Esophagus mucosa (tissue), 1 donor: ENCODE results near the gene IRAG1. TPM values are rescaled to one million over a fixed set of nuclear protein-coding genes. Genes with fewer than 3 reads are reported as not detected.
A peak's percentile ranks its signal among the peaks of the same experiment; 100 is the strongest.

Source experiments
- ATAC-seq: fragments of 200-7000 bp; cut with Tn5 transposase; one replicate; pipeline ENCODE4 v1.9.1; 2020
- total RNA-seq: library from RNA; stranded (reverse); gene quantifications from one replicate; pipeline ENCODE4 v1.2.4, GENCODE V29; 2023
- donor health status: DM: yes; HTN: yes; CAD: no.

The IRAG1 gene
- total RNA-seq, 1 donor from 2014 or later, result 3.2 TPM

DNA sequence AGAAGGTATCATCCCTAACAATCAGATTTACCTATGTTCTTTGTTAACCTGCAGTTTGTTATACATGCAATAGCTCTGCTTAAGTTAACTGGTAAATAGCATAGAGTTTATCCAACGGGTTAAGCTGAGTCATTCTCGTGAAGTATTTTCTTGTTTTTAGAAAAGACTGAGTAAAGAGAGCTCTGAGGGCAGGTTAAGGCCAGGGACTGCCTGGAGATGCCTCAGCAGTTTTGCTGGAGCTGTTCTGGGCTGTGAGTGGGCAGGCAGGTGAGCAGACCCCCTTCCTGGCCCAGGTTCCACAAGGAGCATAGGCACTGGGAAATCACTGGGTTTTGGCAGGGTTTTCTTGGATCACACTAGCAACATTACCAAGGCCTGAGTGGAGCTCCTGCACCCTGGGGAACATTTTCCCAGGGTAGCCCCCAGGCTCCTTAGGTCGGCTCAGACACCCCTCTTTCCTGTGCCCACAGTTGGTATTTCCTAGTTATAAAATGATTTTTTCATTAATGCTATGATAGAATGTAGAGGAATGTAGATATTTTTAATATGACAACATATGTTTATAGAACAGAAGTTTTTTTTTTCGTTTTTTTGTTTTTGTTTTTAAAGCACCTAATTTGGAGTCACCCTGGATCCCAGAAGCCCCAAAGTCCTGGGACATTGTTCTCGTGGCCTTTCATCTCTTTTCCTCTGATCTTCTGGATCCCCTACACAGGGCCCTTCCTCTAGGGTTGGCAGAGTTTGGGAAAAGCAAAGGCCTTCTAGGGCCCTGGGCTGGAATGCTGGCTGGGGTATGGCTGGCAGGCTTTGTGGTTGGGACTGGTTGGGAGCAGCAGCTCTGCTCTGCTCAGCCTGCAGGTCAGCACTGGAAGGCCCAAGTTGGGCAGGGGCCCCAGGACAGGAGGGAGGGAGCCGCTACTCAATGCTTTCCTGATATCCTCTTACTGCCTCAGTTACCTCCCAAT is 26.7 kb downstream of the IRAG1 start:
- ATAC-seq, result peak; percentile 54

DNA sequence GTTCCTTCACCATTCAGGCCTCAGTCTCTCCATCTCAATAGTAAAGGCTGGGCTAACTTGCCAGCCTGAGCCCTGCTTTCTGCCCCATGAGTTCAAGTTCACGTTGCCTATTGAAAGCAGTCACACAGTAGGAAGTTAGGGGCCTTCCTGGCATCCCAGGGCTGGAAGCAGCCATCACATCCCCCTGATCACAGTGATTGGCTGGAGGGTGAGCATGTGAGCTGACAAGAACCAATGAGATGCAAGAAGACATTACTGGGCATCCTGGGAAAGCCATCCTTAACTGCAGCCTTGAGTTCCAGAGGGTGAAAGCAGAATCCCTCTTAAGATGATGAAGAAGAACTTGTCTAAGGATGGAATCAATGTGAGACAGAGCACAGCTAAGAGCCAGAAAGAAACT is 29.1 kb downstream of the IRAG1 start:
- ATAC-seq, result no peak

DNA sequence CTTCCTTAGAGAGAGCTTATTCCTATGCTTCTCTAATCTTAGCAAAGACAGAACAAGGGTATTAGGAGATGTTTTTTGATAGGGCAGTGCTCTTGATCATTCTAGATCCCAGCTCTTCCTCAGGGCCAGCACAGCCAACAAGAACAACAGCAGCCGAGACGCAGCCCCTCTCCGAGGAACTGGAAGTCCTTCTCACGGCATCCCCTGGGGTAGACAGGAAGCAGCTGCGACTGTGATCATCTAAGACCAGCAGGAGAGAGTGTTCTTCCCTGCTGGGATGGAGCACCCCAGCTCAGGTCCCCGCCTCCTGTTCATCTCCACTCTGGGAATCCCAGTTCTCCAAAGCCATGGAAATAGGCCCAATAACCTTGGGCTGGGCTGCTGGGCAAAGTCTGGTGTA is 29.6 kb downstream of the IRAG1 start:
- ATAC-seq, result no peak

DNA sequence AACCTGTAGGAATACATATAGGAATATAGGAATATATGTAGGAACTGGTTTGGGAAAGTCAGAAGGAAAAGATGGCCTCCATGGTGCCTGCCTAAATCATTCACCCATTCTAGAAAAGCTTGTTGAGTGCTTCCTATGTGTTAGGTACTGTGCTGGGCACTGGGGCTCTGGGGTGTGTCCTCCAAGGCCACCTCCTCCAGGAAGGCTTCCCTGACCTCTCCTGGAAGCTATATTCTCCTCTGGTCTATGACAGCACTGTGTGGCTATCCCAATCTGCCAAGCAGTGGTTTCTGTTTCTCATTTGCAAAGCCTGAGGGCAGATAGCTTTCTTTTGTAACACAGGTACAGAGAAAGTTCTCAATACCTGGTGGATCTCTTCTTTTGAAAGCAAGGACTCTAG is 30.2 kb downstream of the IRAG1 start:
- ATAC-seq, result no peak

DNA sequence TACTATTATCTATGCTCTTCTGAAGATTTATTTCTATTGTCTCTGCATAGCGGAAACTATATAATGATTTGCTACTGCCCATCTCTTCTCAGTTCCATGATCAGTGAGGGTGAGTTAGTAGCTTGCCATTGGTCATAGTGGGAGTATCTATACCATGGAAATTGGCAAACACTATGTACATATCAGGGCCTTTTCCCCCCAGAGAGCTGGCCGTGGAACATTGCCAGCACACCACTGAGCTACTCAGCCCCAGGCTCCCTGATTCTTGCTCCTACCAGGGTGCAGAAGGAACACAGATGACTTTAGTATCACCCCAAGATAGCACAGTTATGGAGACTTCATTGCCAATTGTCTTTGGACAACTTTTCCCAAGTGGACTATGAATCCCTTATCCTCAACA is 33.2 kb downstream of the IRAG1 start:
- ATAC-seq, result no peak

DNA sequence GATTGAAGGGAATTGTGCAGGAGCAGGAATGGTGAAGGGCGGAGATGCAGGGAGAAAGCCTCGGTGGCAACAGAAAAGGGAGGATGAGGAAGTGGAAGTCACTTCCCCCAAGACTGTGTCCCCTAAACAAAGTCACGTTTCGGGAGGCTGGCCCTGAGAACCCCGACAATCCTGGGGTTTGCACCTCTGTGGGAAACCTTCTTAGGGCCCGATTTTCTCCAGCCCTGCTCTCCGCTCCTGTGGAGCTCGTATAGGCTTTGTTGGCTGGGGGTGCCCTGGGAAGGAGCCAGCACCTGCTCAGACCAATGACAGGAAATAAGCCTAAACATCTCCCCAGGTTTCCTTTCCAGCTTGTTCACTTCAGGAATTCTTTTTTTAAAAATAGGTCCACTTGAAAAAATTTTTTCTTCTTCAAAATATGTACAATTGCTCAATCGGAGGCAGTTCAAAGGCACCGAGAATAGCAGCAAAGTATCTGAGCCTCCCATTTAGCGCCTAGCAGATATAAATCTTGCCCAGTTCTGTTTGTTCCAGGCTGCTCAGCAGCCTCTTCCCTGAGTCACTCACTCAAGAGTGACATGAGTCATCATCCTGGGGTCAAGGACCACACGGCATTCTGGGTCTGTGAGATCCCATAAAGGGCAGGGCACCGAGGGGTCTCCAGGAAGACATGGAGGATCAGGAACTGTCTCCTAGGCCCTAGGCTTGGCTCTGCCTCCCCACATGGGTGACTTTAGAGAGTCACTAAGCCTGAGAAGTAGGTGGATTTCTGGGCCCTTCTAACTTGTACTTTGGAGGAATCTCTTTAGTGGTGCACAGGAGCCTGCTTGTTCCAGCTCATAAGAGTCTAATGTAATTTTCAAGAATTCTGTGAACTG is 34.0 kb downstream of the IRAG1 start:
- ATAC-seq, result peak; percentile 62

DNA sequence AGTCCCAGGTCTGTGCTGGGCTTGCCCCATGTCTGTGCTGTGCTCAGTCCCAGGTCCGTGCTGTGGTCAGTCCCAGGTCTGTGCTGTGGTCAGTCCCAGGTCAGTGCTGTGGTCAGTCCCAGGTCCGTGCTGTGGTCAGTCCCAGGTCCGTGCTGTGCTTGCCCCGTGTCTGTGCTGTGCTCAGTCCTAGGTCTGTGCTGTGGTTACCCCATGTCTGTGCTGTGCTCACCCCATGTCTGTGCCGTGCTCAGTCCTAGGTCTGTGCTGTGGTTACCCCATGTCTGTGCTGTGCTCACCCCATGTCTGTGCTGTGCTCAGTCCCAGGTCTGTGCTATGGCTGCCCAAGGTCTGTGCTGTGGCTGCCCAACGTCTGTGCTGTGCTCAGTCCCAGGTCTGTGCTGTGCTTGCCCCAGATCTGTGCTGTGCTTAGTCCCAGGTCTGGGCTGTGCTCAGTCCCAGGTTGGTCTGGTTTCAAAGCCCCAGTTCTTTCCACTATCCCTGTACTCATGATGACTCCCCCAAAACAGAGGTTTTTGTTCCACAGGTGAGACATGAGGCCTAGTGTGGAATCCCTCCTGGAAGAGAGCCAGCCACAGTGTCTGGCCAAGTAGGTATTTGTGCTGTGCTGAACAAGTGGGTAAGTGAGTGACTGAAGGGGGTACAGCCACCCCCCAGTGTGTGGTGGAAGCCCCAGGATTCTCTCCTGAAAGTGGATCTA is 34.8 kb downstream of the IRAG1 start:
- ATAC-seq, result peak; percentile 16

DNA sequence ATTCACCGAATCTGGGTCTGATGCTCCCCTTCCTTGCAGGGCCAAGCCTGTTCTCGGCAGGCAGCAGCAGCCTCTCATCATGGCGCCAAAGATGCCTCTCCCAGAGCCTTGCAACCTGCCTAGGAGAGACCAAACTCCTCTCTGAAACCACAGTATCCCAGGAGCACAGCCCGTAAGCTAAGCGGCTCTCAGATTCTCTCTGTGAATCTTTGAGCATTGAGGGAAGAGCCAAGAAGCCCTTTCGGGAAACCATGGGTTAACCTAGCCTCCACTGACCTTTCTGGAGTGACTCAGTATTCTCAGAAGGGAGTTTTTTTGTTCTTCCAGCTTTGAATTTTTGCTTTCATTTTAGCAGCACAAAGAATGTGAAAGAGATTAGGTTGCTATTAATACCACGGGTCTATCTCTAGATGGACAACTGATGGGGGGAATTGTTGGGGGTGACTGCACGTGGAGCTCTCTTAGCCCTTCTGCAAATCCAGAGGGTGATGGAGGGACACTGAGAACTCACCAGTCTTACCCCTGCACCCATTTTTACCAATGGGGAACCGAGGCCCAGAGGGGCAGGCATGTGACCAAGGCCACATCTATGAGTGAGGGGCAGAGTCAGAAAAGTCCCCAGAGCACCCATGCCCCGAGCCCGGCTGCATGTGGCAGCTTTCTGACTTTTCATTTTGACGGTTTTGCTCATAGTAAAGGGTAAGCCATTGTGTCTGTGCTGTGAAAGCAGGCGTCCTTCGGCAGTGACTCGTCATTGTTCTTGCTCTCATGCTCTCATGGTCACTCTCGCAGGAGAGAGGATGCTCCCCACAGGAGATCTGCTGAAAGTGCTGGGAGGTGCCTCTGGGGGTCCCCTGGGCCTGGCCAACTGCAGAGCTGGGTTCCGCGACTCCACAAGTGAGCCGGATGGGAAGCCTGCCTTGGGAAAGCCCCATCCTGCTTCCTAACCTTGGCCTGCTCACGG is 36.0 kb downstream of the IRAG1 start:
- no peak for ATAC-seq

DNA sequence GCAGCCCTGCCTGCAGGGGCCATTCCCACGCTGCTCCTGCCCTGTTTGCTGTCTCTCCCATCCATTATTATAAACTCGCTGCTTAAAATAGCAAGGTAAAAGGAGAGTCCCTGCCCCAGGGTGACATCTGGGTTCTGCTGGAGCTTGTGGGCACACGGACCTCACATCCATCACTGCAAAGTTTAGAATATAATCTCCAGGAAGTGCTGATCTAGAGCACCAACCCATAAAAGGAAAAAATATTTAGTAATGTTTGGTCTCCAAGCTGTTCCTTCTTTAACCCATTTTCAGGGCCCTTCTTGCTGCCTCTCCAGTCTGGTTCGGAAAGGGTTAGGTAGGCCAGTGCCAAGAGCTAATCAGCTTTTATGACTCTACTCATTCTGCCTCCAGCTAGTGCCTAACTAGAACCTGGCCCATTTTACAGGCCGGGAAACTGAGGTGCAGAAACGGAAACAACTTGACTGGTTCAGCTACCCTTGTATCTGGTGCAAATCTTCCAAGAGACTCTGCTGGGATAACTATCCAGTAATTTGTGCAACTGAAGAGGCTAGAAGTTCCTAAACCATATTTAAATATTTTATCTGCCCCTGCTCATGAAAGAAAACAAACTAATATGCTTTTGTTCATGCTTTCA is 37.5 kb downstream of the IRAG1 start:
- ATAC-seq, result no peak

DNA sequence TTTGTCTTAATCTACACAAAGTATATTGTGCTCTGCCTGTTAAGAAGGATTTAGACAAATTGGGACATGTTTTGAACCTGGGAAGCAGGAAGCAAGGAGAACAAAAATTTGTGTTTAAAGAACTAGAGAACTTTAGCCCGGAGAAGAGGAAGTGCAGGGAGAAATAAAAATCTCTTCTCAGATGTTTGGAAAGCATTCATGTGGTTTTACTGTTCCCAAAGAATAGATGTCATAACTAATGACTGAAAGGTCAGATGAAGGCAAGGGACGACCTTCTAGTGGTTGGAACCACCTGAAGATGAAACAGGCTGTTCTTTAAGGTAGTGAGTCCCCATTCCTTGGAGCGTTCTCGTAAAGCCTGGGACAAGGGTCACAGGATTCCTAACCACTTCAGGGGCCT is 38.3 kb downstream of the IRAG1 start:
- no peak for ATAC-seq

DNA sequence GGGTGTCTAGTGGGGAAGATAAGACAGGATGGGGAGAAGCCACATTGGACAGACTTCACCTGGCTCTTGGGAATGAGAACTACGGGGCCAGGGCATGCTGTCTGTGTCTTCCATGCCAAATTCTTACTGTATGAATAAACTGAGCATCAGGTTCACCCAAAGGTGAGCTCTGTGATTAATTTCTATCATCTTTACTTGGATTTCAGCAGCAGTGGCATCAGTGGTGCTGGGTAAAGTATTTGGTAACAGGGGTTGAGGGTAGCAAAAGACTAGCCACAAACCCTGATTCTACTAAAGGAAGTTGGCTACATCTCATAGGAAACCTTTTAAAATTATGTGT is 38.8 kb downstream of the IRAG1 start:
- peak; percentile 28 for ATAC-seq

DNA sequence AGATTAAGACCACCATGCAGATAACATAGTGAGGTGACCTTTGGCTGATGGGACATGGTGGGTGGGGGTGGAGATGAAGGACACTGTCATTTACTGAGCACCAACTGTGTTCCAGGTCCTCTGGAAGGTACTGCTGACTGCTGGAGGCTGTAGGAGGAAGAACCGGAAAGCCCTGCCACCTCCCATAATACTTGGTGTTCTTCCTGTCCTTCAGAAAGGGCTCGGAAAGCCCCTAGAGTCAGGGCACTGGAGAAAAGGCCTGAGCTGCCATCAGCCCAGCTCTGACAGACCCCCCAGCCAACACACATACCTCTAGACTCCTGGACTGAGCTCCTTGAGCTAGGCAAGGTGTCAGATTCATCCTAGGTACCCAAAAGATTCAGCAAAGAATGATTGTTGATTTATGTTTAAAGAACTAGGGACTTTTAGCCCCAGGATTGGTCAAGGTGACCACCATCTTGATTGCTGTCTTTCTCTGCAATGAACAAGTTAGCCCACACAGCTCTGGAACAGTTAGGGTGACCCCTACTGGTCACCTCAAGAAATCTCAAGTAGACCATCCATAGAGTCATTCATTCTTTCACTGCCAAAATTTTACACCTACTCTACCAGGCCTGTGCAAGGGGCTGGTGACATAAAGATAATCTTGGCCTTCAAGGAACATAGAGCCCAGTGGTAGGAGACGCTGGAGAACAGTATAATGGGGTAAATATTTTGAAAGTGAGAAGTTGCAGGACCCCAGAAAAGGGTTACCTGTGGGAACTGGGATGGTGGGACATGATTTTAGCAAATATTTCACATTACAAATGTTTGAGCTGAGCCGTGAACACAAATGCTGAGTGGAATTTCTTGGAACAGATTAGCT is 39.4 kb downstream of the IRAG1 start:
- peak; percentile 61 for ATAC-seq

DNA sequence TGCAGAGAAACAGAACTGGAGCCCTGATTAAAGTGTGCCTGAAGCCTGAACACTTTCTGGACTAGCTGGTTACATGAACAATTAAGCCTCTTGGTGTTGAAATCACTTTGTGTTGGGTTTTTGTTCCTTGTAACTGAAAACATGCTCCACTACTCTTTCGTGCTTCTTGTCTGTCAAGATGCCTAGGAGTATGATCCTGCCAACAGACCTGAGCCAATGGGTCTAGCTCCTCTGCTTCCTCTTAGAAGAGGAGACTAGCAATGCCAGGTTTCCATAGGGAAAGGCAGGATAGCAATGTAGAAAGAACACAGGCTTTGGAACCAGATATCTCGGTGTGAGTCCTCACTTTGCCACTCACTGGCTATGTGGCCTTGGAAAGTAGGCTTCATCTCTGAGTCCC is 40.3 kb downstream of the IRAG1 start:
- ATAC-seq, result peak; percentile 74

DNA sequence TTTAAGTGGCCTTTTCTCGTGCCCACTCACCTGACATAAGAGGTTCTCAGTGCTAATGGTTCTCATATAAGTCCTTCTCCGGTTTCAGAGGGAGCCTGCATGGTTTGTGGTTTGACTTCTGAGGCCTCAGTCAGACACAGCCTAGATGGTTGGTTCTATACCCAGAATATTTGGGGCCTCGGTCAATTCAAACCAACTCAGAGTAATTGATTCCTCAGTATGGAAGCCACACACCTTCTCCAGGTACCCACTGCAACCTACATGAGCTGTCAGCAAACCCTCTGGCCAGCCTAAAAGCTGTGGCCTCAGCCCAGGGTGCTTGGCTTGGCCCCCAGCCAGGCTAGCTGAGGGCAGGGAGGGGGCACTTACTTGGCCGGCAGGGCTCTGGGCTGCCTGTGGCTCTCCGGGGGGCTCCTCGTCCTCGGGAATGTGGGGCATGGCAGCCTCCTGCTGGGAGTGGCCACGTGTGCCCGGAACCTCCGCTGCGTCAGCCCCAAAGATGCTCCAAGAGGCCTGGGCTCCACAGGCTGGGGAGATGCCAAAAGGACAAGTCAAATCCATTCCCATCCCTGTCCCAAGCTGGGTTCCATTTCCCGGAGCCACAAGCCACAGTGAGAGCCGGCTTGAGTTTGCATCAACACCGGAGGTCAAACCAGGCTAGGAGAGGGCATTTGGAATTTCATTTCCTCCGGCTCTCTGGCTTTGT is 41.7 kb downstream of the IRAG1 start:
- ATAC-seq, result no peak

DNA sequence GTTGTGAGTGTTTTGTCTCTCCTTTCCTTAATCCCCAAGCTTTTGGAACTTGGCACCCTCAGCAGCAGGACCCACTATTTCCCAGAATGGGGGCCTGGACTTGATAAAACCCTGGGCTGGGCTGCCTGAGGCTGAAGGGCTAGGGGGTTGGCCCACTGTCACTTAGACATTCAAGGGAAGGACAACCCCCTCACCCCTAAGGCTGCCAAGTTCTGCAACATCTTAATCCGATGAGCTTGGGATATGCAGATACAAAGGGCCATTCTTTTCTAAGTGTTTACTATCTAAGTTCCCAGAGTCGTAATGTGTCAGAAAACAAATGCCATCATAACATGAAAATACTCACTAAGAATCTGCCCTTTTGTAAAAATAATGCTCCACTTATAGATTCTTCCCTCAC is 42.9 kb downstream of the IRAG1 start:
- no peak for ATAC-seq

DNA sequence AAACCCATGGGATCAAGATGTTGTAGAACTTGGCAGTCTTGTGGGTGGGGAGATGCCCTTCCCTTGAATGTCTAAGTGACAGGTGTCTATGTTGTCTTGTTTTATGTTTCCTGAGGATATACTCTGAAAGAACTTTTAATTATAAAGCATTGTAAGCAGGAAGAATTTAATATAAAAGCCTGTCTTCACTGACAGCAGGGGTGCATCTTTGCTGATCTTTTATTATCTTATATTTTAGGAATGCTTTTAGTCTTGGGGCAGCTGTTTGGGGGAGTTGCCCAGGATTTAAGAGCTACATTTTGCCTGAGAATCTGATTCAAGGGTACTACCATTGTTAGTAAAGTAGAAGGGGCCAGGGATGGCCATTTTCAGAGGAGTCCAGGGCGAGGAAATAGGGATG is 43.4 kb downstream of the IRAG1 start:
- ATAC-seq, result no peak

DNA sequence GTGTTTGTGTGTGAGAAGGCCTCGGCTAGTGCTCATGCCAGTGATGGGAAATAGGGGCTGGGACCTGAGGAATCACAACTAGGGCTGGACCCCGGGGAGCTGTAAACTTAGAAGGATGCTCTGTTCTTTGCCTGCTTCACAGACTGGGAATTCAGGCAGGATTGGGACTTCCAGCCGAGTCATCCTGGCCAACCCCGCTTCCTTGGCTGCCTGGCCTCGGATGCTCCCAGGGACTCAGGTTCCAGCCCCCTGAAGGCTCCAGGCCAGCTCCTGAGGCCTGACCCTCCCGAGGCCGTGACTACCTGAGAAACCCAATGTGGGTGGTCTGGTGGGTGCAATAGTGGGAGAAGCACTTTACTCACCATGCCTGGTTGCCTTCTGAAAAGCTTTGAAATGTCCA is 44.7 kb downstream of the IRAG1 start:
- no peak for ATAC-seq

DNA sequence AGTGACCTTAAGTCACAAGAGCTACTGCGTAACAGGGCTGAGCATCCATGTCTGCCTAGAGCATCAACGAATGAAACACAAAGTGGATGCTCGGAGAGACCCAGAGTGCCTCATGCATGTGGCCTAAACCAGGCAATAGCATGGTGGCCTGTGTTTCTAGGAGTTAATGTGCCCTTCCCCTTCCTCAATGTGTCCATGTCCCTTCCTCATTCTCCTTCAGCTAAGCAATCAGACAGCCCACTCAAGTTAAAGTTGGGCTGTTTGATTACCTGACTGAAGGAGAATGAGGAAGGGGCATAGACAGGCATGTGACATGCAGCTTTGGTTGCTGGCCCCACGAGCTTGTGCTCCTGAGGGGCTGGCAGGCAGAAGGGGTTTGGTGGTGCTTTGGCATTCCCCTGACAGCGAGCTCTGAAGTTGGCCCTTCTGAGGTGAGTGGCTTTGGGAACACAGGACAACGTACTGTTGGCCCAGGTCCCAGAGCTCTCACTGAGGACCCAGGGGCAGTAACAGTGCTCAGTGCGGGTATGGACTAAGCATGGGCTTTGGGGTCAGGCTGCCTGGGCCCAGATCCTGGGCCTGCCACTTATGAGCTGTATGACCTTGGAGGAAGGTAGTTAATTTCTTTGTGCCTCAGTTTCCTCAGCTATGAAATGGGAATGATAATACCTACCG is 46.7 kb downstream of the IRAG1 start:
- ATAC-seq, result no peak

DNA sequence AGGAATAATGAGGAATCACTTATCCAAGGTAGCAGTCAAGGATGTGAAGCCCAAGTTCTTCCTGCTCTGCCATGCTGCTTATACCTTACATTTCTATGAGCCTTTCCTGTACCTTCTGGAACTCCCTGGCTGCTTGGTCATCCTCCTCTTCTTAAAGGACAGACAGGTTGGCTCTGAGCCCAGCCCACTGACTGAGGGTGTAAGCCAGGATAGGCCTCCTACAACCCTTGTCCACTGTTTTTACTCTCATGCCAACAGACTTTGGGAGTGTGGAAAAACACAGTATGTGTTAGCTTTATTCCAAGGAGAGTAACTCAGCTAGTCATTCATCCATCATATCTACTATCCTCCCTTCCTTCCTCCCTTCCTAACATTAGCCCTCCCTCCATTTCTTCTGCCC is 47.5 kb downstream of the IRAG1 start:
- no peak for ATAC-seq
